Occipital lobe (tissue), 2 donors: ENCODE measurements around the gene EVC. TPM values are rescaled to one million over a fixed set of nuclear protein-coding genes. Genes with fewer than 3 reads are reported as not detected.

Experiments
- DNase-seq: peaks from one replicate; lab custom pipeline; 2025; lab: John Stamatoyannopoulos, UW
- total RNA-seq: library from RNA; depleted of rRNA; stranded (reverse); fragments of >200 nt; gene quantifications from one replicate; pipeline ENCODE4 v1.2.3, GENCODE V29; 2014

The EVC gene
- 5.1 TPM for total RNA-seq

GRCh38 chr4:5710961-5711478 lies at the start of gene EVC:
EVC (plus strand) TSS chr4:5711201; CDS start chr4:5711381, 180 bp downstream.
- DNase-seq, result no peak

GRCh38 chr4:5661237-5661636 lies 49.8 kb upstream of the EVC start:
- DNase-seq, result no peak

DNA sequence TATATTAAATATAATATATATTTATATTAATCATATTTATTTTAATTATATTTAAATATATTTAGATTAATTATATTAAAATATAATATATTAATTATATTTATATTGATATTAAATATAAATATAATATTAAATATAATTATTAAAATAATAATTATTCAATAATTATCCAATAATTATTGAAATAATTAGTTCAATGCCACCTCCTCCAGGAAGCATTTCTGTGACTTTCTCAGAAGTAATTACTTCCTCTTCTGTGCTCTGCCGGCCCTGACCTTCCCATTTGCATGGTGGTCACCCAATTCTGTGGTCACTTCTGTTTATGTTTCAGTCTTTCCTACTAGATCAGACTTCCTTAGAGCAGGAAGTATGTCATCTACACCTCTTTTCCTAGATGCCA lies 48.4 kb upstream of the EVC start:
- no peak for DNase-seq

DNA sequence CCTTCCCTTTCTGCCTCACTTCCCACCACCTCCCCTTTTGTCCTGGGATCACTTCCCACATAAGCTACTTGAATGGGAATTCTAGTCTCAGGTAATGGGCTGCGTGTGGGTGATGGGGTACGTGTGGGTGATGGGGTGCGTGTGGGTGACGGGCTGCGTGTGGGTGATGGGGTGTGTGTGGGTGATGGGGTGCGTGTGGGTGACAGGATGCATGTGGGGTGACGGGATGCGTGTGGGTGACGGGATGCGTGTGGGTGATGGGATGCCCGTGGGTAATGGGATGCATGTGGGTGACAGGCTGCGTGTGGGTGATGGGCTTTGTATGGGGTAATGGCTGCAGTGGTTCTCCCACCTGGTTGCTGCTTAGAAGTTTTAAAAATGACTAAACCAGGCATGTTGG lies 46.2 kb upstream of the EVC start:
- no peak for DNase-seq

- no peak for DNase-seq
Measured at GRCh38 chr4:5666741-5667140, 44.3 kb upstream of the EVC start.

DNA sequence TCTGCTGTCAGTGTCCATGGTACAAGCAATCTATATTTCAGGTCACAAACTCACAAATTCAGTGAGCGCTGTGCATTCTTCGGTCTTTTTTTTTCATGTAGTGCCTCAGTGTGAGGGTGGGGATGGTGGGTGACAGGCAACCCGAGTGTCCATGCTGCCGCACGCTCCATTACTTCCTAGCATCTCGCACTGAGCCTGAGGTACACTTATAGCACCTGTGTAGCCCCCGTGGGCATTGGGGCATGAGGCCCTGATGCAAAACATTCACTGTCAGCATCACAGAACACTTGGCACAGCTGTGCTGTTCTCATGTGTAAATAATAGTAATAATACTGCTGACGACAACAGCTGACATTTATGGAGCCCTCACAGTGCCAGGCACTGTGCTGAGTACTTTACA lies 34.2 kb upstream of the EVC start:
- DNase-seq, result no peak

DNA sequence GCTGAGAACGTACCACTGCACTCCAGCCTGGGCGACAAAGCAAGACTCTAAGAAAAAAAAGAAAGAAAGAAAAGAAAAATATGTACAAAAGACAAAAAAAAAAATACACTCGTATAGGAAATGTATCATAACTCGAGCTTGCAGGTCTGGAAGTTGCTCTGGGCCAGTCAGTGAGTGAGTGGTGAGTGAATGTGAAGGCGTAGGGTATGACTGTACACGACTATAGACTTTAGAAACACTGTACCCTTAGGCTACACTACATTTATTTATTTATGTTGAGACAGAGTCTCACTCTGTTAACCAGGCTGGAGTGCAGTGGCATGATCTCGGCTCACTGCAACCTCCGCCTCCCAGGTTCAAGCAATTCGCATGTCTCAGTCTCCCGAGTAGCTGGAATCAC lies 32.0 kb upstream of the EVC start:
- no peak for DNase-seq

DNA sequence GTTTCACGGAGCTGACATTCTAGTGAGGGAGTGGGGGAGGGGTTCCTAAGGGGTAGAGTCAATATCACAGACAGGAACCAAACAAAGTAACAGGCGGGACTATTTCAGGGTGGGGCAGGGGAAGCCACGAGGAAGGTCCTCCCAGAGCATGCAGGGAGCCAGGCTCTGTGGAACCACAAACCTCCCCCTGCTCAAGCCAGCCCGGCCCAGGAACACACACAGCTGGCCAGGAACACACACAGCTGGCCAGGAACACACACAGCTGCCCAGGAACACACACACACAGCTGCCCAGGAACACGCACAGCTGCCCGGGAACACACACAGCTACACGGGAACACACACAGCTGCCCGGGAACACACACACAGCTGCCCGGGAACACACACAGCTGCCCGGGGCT lies 27.4 kb upstream of the EVC start:
- DNase-seq, result no peak

GRCh38 chr4:5685296-5685695 lies 25.7 kb upstream of the EVC start:
- DNase-seq, result no peak

DNA sequence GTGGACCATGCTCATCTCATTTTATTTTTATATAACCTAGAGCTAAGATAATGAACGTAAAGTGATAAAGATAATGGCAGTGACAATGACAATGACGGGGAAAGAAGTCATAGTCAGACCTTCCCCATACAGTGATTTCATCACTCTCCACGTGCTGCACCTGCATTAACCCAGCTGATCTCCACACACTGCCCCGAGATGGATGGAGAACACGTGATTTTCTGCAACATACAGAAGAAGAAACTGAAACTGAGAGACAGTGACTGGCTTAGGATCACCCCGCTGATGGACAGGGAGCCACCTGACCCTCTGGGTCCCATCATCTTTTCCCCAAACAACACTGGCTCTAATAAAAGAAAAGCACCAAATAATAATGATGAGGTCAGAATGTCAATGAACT lies 24.7 kb upstream of the EVC start:
- no peak for DNase-seq

DNA sequence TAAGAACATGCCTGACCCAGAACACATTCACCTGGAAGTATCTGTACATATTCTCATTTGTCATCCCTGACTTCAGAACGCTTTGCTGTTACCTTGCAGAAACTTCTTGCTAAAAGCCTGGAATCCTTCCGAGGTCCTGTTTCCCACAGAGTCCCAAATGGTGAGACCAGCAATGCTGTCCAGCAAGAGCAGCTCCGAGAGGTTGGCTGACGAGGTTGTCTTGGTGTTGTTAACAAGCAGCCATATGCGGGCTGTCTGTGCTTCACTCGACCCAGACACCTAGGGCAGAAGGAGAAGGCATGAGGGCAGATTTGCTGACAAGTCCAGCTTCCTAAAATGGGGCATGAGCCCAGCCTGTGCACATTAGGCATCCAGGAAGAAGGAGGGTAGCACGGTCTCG lies 21.9 kb upstream of the EVC start:
- no peak for DNase-seq

DNA sequence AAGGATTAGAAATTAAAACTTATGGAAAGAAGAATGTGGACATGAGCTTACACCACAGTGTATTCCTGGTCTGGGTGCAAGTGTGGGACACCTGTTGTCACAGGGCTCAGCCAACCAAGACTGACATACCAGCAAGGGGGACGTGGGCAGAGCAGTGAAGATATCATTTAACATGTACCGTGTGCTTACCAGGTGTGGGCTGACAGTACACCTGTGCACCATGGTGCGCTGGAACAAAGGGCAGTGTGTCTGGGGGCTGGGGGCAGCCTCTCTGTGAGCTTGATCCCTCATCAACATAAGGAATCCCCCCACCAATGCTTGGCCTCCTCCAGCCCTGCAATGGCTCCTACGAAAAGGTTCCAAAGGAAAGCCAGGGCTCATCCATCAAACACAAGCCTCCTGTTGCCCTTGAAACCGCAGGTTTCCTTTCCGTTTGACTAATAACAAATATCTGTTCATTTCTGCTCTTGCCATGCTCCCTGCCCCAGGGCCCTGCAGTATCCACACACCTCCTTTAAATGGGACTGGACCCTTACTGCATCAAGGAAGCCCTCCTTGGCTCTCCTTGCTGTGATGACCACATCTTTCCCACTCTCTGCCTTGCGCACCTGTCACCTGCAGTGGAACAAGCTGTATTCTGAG lies 19.4 kb upstream of the EVC start:
- DNase-seq, result no peak

- no peak for DNase-seq
Measured at GRCh38 chr4:5693871-5694270, 17.1 kb upstream of the EVC start.

- DNase-seq, result no peak
Measured at GRCh38 chr4:5696341-5696740, 14.7 kb upstream of the EVC start.

GRCh38 chr4:5700459-5700858 lies 10.5 kb upstream of the EVC start:
- DNase-seq, result no peak

DNA sequence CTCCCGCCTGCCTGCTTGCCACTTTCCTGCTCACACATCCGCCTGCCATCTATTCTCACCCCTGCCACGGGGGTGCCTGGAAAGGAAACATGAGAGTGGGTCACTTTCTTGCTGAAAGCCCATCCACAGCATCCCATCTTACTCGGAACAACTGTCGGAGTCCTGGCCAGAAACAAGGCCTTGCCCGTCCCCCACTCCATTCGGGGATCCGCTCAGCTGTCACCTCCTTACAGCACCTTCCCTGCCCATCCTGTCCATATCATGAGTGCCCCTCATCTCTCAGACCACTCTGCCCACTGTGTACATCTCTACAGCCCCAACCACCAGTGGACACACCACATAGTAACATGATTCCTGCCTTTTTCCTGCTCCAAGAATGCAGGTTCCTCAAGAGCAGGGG lies 9.0 kb upstream of the EVC start:
- no peak for DNase-seq

- DNase-seq, result no peak
Measured at GRCh38 chr4:5703831-5704230, 7.2 kb upstream of the EVC start.

GRCh38 chr4:5704276-5704675 lies 6.7 kb upstream of the EVC start:
- DNase-seq, result no peak

DNA sequence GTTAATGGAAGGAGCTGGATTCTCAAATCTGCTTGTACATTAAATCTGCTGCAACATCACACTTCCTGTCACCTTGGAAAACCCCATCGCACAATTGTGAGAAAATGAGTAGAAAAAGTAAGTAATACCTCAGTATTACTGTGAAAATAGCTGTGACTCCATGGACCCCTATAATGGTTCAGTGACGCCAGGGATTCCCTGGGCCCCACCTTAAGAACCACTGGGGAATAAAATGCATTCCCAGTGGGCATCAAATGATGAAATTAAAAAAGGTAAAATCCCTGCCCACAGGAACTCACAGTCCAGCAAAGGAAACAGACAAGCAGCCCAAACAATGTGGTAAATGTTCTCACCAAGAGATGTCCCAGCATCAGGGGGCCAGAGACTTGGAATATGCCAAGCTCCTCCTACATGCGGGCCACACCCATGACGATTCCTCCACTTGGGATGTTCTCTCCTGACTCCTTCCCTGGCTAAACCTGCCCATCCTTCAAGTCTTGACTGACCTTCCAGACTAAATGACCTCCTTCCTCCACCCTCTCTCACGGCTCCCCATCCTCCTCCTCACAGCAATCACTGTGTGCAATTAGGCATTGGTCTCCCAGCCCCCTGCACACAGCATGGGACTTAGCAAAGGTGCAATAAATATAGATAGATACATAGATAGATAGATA lies 5.2 kb upstream of the EVC start:
- DNase-seq, result no peak

GRCh38 chr4:5706486-5707290 lies 4.3 kb upstream of the EVC start:
- no peak for DNase-seq

GRCh38 chr4:5707366-5707765 lies 3.6 kb upstream of the EVC start:
- DNase-seq, result no peak

- no peak for DNase-seq
Measured at GRCh38 chr4:5707778-5708448, 3.1 kb upstream of the EVC start.
